ENCODE data around the gene NOTUM. TPM values are rescaled to one million over a fixed set of nuclear protein-coding genes. Genes with fewer than 3 reads are reported as not detected.

NOTUM gene
- total and polyA plus RNA-seq, 9 of the 15 experiments (the other 6 are each of a cell fraction or from before 2014, with no cell fraction given), result 0.03 to 14.0 (median 4.1) TPM

DNA sequence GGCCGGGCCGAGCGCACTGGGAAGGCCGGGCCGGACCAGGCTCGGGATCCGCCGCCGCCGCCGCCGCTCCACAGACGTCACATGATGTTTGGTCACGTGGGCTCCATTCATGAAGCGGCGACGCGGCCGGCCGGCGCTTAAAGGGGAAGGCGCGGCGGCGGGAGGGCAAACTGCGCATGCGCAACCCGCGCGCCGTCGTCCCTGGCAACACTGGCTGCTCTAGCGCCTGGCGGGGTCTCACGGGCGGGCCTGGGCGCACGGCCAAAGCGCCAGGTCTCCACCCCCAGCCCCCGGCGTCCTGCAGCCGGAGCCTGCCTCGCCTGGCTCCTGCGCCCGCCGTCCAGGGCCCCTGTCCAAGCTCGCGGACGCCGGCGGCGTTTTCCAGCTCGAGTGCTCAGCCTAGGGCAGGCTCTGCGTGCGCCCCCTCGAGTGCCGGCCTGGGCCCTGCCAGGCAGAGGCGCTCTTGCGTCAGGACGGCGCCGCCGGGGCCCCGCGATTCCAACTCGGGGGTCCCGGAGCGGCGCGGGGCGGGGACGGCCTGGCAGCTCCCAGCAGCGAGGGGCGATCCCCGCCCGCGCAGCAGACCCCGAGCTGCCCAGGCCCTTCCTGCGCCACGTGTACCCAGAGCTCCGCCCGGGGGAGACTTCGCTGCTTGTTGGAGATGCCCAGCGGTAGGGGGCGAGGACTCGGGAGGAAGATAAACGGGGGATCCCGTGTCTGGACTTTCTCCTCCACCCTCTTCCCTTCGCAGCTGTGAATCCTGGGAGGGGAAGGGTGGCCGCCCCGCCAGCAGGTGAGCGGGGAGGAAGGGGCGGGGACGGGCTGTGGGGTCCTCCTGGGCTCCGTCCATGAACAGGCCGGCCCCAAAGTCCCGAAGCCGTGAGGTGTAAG lies 33.1 kb downstream of the NOTUM start, which contains the start of gene MAFG (continued):
- peak; percentile 94 for TF ChIP-seq FOXP4 (CRISPR knock-in tag; IDR thresholded peaks at IDR 0.05; ENCODE audit: borderline replicate concordance)
- TF ChIP-seq HCFC1 (IDR thresholded peaks at IDR 0.05; ENCODE audit: low read depth, low read length), result peak; percentile 57
- TF ChIP-seq, protein P1, sequence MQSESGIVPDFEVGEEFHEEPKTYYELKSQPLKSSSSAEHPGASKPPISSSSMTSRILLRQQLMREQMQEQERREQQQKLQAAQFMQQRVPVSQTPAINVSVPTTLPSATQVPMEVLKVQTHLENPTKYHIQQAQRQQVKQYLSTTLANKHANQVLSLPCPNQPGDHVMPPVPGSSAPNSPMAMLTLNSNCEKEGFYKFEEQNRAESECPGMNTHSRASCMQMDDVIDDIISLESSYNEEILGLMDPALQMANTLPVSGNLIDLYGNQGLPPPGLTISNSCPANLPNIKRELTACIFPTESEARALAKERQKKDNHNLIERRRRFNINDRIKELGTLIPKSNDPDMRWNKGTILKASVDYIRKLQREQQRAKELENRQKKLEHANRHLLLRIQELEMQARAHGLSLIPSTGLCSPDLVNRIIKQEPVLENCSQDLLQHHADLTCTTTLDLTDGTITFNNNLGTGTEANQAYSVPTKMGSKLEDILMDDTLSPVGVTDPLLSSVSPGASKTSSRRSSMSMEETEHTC (IDR thresholded peaks at IDR 0.05), result peak; percentile 64; the same call in 1 of the 2 replicates
- peak; percentile 90 for TF ChIP-seq ARID4B (CRISPR knock-in tag; IDR thresholded peaks at IDR 0.05)
- no peak; the same call in 1 of the 2 replicates for TF ChIP-seq SMARCC2 (IDR thresholded peaks at IDR 0.05; ENCODE audit: low read depth)
- TF ChIP-seq, protein P2, sequence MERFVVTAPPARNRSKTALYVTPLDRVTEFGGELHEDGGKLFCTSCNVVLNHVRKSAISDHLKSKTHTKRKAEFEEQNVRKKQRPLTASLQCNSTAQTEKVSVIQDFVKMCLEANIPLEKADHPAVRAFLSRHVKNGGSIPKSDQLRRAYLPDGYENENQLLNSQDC (CRISPR knock-in tag; IDR thresholded peaks at IDR 0.05), result peak; percentile 60; the same call in 1 of the 2 replicates
- TF ChIP-seq JUN (IDR thresholded peaks at IDR 0.05; ENCODE audit: borderline replicate concordance, low read depth, low read length), result peak; percentile 14; the same call in 1 of the 2 replicates
- TF ChIP-seq JUN (CRISPR knock-in tag; IDR thresholded peaks at IDR 0.05; ENCODE audit: borderline replicate concordance), result peak; percentile 76; the same call in 1 of the 2 replicates
- peak; percentile 88; the same call in 1 of the 2 replicates for TF ChIP-seq RFX1 (IDR thresholded peaks at IDR 0.05)
- TF ChIP-seq CREB1 (IDR thresholded peaks at IDR 0.05), result peak; percentile 69; the same call in 1 of the 2 replicates
- TF ChIP-seq CREB1 (CRISPR knock-in tag; IDR thresholded peaks at IDR 0.05), result peak; percentile 79
- peak; percentile 96 for TF ChIP-seq TOE1 (IDR thresholded peaks at IDR 0.05; ENCODE audit: borderline replicate concordance)
- no peak for TF ChIP-seq TOE1 (CRISPR knock-in tag; IDR thresholded peaks at IDR 0.05; ENCODE audit: borderline replicate concordance, low read depth)
- no peak for TF ChIP-seq ZNF561 (CRISPR knock-in tag; conservative IDR thresholded peaks at IDR 0.05)
- TF ChIP-seq RAD51 (IDR thresholded peaks at IDR 0.05; ENCODE audit: borderline replicate concordance, low read depth), result peak; percentile 97
- TF ChIP-seq GATAD2B (IDR thresholded peaks at IDR 0.05; ENCODE audit: borderline replicate concordance), result peak; percentile 67; the same call in 1 of the 2 replicates
- TF ChIP-seq U2AF1 (optimal IDR thresholded peaks at IDR 0.05; ENCODE audit: low read depth, low read length), result peak; percentile 85
- TF ChIP-seq CEBPB (tag; IDR thresholded peaks at IDR 0.05), result 0 out of 2 replicates have a peak, but pooled peaks have one; percentile 8
